HG02885 (cell line): ENCODE results near the gene FBXL13.
A peak's percentile ranks its signal among the peaks of the same experiment; 100 is the strongest.
"Not testable (repeated sequence)": the region's sequence is repeated elsewhere in the genome, so short reads cannot be mapped to it uniquely, and the experiment has no call there.

Experiments
- ATAC-seq: cut with Tn5 transposase; IDR thresholded peaks from one replicate; pipeline ENCODE4 v1.9.1; 2021; ENCODE audit warnings: mild to moderate bottlenecking; ENCODE audit not compliant: unreplicated experiment, poor library complexity

The FBXL13 gene

GRCh38 chr7:103074519-103075336, at the start of gene FBXL13, which contains the start of gene ARMC10:
FBXL13 (minus strand) TSS chr7:103074796.
ARMC10 (plus strand) TSS chr7:103075140; CDS start chr7:103075273, 133 bp downstream.
- ATAC-seq, result peak; percentile 91

GRCh38 chr7:103123529-103123928, 48.9 kb upstream of the FBXL13 start:
- ATAC-seq, result no peak

- ATAC-seq, result no peak
These were observed 47.0 kb upstream of the FBXL13 start for GRCh38 chr7:103121641-103122040.

- ATAC-seq, result no peak
These were observed 45.8 kb upstream of the FBXL13 start for GRCh38 chr7:103120362-103120761.

GRCh38 chr7:103119791-103120291, 45.2 kb upstream of the FBXL13 start:
- no peak for ATAC-seq

GRCh38 chr7:103117465-103117864, 42.9 kb upstream of the FBXL13 start:
- no peak for ATAC-seq

GRCh38 chr7:103116991-103117390, 42.4 kb upstream of the FBXL13 start:
- no peak for ATAC-seq

- no peak for ATAC-seq
These were observed 41.9 kb upstream of the FBXL13 start for GRCh38 chr7:103116511-103116910.

GRCh38 chr7:103115771-103116170, 41.2 kb upstream of the FBXL13 start:
- no peak for ATAC-seq

GRCh38 chr7:103114576-103115008, 40.0 kb upstream of the FBXL13 start:
- ATAC-seq, result no peak

GRCh38 chr7:103113164-103113563, 38.6 kb upstream of the FBXL13 start:
- no peak for ATAC-seq

- ATAC-seq, result not testable (repeated sequence)
These were observed 32.1 kb upstream of the FBXL13 start for GRCh38 chr7:103106703-103107070.

GRCh38 chr7:103106005-103106702, 31.6 kb upstream of the FBXL13 start:
- no peak for ATAC-seq

- ATAC-seq, result no peak
These were observed 26.9 kb upstream of the FBXL13 start for GRCh38 chr7:103101543-103101942.

GRCh38 chr7:103100348-103100747, 25.8 kb upstream of the FBXL13 start:
- no peak for ATAC-seq

- ATAC-seq, result no peak
These were observed 22.4 kb upstream of the FBXL13 start for GRCh38 chr7:103097041-103097440.

- ATAC-seq, result not testable (repeated sequence)
These were observed 21.0 kb upstream of the FBXL13 start for GRCh38 chr7:103095558-103095957.

GRCh38 chr7:103094102-103094501, 19.5 kb upstream of the FBXL13 start:
- no peak for ATAC-seq

- ATAC-seq, result no peak
These were observed 18.8 kb upstream of the FBXL13 start for GRCh38 chr7:103093429-103093828.

GRCh38 chr7:103092321-103092720, 17.7 kb upstream of the FBXL13 start:
- not testable (repeated sequence) for ATAC-seq

GRCh38 chr7:103083210-103083609, 8.6 kb upstream of the FBXL13 start:
- ATAC-seq, result no peak
